Osteocyte (in vitro differentiated cells): ENCODE measurements around the gene MBD6. TPM values are rescaled to one million over a fixed set of nuclear protein-coding genes. Genes with fewer than 3 reads are reported as not detected.

ENCODE experiments used
- DNase-seq: peaks from one replicate; pipeline ENCODE4 v3.0.0; 2021; ENCODE audit warnings: mixed read lengths; ENCODE audit not compliant: unreplicated experiment; ENCODE audit errors: extremely low spot score
- H3K27ac Mint-ChIP-seq: one replicate; pipeline ENCODE4 v1.8.0; 2021; ENCODE audit warnings: mild to moderate bottlenecking, mixed read lengths; ENCODE audit not compliant: unreplicated experiment
- H3K27me3 Mint-ChIP-seq: one replicate; pipeline ENCODE4 v1.8.0; 2021; ENCODE audit warnings: mixed read lengths; ENCODE audit not compliant: unreplicated experiment
- H3K36me3 Mint-ChIP-seq: one replicate; pipeline ENCODE4 v1.8.0; 2021; ENCODE audit warnings: mixed read lengths; ENCODE audit not compliant: unreplicated experiment
- H3K4me1 Mint-ChIP-seq: one replicate; pipeline ENCODE4 v1.8.0; 2021; ENCODE audit warnings: mixed read lengths; ENCODE audit not compliant: unreplicated experiment
- H3K4me3 Mint-ChIP-seq: one replicate; pipeline ENCODE4 v1.8.0; 2021; ENCODE audit warnings: mild to moderate bottlenecking, moderate library complexity, mixed read lengths; ENCODE audit not compliant: unreplicated experiment
- H3K9me3 Mint-ChIP-seq: one replicate; pipeline ENCODE4 v1.8.0; 2021; ENCODE audit warnings: mixed read lengths; ENCODE audit not compliant: unreplicated experiment
- CTCF ChIP-seq: fragments of 200-600 bp; sonication (generic); IDR thresholded peaks from 2 replicates; pipeline ENCODE4 v1.5.0; 2021; ENCODE audit warnings: antibody characterized with exemption, mild to moderate bottlenecking, moderate library complexity
- long read RNA-seq: library from polyadenylated mRNA; unstranded; transcript quantifications from one replicate; pipeline ENCODE4 v2.0.0, GENCODE V29; 2021
- total RNA-seq: library from RNA; stranded (reverse); gene quantifications from 2 replicates; pipeline ENCODE4 v1.2.1, GENCODE V29; 2021

The MBD6 gene
- total RNA-seq: 104 and 105 TPM in 2 replicates
- long read RNA-seq: 0 reads

GRCh38 chr12:57522011-57522886 lies at the start of gene MBD6:
MBD6 (plus strand) TSS chr12:57522824; CDS start chr12:57524304, 1,480 bp downstream.
- Mint-ChIP-seq H3K36me3 (peaks cover 29% of the 10 kb centered on the region), H3K9me3 (no peaks in the 10 kb centered on the region), H3K27me3 (no peaks in the 10 kb centered on the region), H3K27ac (peak within 1 kb of the TSS; percentile 99), H3K4me1 (peaks cover 62% of the 10 kb centered on the region), H3K4me3 (peak within 1 kb of the TSS; percentile 99)
- no peak for TF ChIP-seq CTCF
- DNase-seq: peak; percentile 98

GRCh38 chr12:57473392-57473791 lies 49.2 kb upstream of the MBD6 start:
- no peak overlapping the region for H3K27ac Mint-ChIP-seq
- H3K36me3 Mint-ChIP-seq: no peaks in the 10 kb centered on the region
- peaks cover 41% of the 10 kb centered on the region for H3K27me3 Mint-ChIP-seq
- H3K9me3 Mint-ChIP-seq: no peaks in the 10 kb centered on the region
- no peak overlapping the region for H3K4me3 Mint-ChIP-seq
- no peak for TF ChIP-seq CTCF
- H3K4me1 Mint-ChIP-seq: peaks cover 8% of the 10 kb centered on the region
- DNase-seq: no peak

GRCh38 chr12:57473886-57474285 lies 48.7 kb upstream of the MBD6 start:
- Mint-ChIP-seq H3K9me3 (no peaks in the 10 kb centered on the region), H3K36me3 (no peaks in the 10 kb centered on the region), H3K4me1 (peaks cover 8% of the 10 kb centered on the region), H3K27me3 (peaks cover 41% of the 10 kb centered on the region), H3K4me3 (no peak overlapping the region), H3K27ac (no peak overlapping the region)
- no peak for DNase-seq
- TF ChIP-seq CTCF: no peak

- Mint-ChIP-seq H3K4me3 (peak overlapping the region; percentile 33), H3K9me3 (no peaks in the 10 kb centered on the region), H3K27ac (no peak overlapping the region), H3K4me1 (peaks cover 9% of the 10 kb centered on the region), H3K36me3 (no peaks in the 10 kb centered on the region), H3K27me3 (peaks cover 43% of the 10 kb centered on the region)
- TF ChIP-seq CTCF: no peak
- no peak for DNase-seq
These were observed 48.2 kb upstream of the MBD6 start for GRCh38 chr12:57474430-57474829.

GRCh38 chr12:57474862-57475261 lies 47.8 kb upstream of the MBD6 start:
- Mint-ChIP-seq H3K4me1 (peaks cover 13% of the 10 kb centered on the region), H3K27ac (no peak overlapping the region), H3K4me3 (no peak overlapping the region), H3K36me3 (no peaks in the 10 kb centered on the region), H3K9me3 (no peaks in the 10 kb centered on the region), H3K27me3 (peaks cover 47% of the 10 kb centered on the region)
- DNase-seq: no peak
- TF ChIP-seq CTCF: no peak
